Lower leg skin (tissue), 4 donors: ENCODE results near the gene MAST4. TPM values are rescaled to one million over a fixed set of nuclear protein-coding genes. Genes with fewer than 3 reads are reported as not detected.

ENCODE experiments used
- DNase-seq, 2 donors: peaks; one replicate each; pipeline ENCODE4 v3.0.0-alpha.2; 2019; ENCODE audit warnings: low spot score in 2 of 2
- H3K4me3 ChIP-seq: fragments of 200-600 bp; sonication (generic); 2 replicates; pipeline ENCODE4 v1.5.1; 2017; ENCODE audit warnings: mild to moderate bottlenecking, low read depth; ENCODE audit not compliant: poor library complexity, severe bottlenecking
- CTCF ChIP-seq, 3 donors: fragments of 450-650 bp; IDR thresholded peaks; one replicate each; pipeline ENCODE4 v1.5.1; 2016; ENCODE audit warnings: antibody characterized with exemption in 3 of 3, mild to moderate bottlenecking in 3 of 3, moderate library complexity in 2 of 3
- POLR2A ChIP-seq, 2 donors: fragments of 450-650 bp; IDR thresholded peaks; one replicate each; pipeline ENCODE4 v1.6.1; 2016 to 2017; ENCODE audit warnings: antibody characterized with exemption in 2 of 2, mild to moderate bottlenecking in 1 of 2, moderate library complexity in 1 of 2
- WGBS, 2 donors: methylation state at CpG; one replicate each; pipeline ENCODE4 v1.1.5; 2018; 5-methylcytosine and 5-hydroxymethylcytosine counted together
- intact Hi-C: fragments of 100-400 bp; cut with DNase I; formaldehyde crosslinking; loops from one replicate; pipeline ENCODE4 v1.15.0; 2023; ENCODE audit warnings: low total_unique reads
- total RNA-seq, 4 donors: library from RNA; depleted of rRNA; stranded (reverse); fragments of >200 nt; gene quantifications; one replicate each; pipeline ENCODE4 v1.1.0, GENCODE V29; 2016

MAST4 gene
- total RNA-seq, 4 donors from 2014 or later, result 49.0 to 109 (median 55.5) TPM

- no peak overlapping the region for H3K4me3 ChIP-seq
- intact Hi-C loops, result no loop called here
- 59 to 65% methylated on average over 4 of the region's 4 CpGs for WGBS, 2 donors
- TF ChIP-seq POLR2A (IDR thresholded peaks at IDR 0.05) (no peak), CTCF (IDR thresholded peaks at IDR 0.05) (no peak)
- no peak for DNase-seq
Observed at GRCh38 chr5:67050125-67050524, 453.9 kb downstream of the MAST4 start.

- 77 to 79% methylated on average over 3 of the region's 3 CpGs for WGBS, 2 donors
- no peak for TF ChIP-seq POLR2A (IDR thresholded peaks at IDR 0.05)
- no peak for TF ChIP-seq CTCF (IDR thresholded peaks at IDR 0.05)
- intact Hi-C loops, result no loop called here
- DNase-seq, result no peak
- H3K4me3 ChIP-seq, result no peak overlapping the region
Observed at GRCh38 chr5:67050635-67051034, 454.4 kb downstream of the MAST4 start.

- WGBS, 2 donors, result 33 to 42% methylated on average over 1 of the region's 1 CpG
- DNase-seq, result no peak
- no peak overlapping the region for H3K4me3 ChIP-seq
- no peak for TF ChIP-seq CTCF (IDR thresholded peaks at IDR 0.05)
- intact Hi-C loops, result no loop called here
Observed at GRCh38 chr5:67051164-67051563, 455.0 kb downstream of the MAST4 start.

- no peak for DNase-seq
- intact Hi-C loops, result no loop called here
- no peak overlapping the region for H3K4me3 ChIP-seq
- TF ChIP-seq CTCF (IDR thresholded peaks at IDR 0.05) (no peak), POLR2A (IDR thresholded peaks at IDR 0.05) (no peak)
- WGBS, 2 donors, result 92% methylated on average over 1 of the region's 1 CpG
Observed at GRCh38 chr5:67052034-67052433, 455.8 kb downstream of the MAST4 start.

GRCh38 chr5:67053229-67053628 is 457.0 kb downstream of the MAST4 start:
- 89 to 92% methylated on average over 1 of the region's 1 CpG for WGBS, 2 donors
- no peak for TF ChIP-seq POLR2A (IDR thresholded peaks at IDR 0.05)
- no peak for TF ChIP-seq CTCF (IDR thresholded peaks at IDR 0.05)
- intact Hi-C loops, result no loop called here
- DNase-seq, result no peak
- no peak overlapping the region for H3K4me3 ChIP-seq

GRCh38 chr5:67058998-67059743 is 463.0 kb downstream of the MAST4 start:
- intact Hi-C loops, result no loop called here
- no peak for DNase-seq
- TF ChIP-seq POLR2A (IDR thresholded peaks at IDR 0.05) (no peak), CTCF (IDR thresholded peaks at IDR 0.05) (no peak)
- H3K4me3 ChIP-seq, result no peak overlapping the region
- WGBS, 2 donors, result 80 to 92% methylated on average over 4 of the region's 4 CpGs
